HG02623 (cell line): Measurements from ENCODE around the gene ZBTB40.

Experiments
- ATAC-seq: cut with Tn5 transposase; IDR thresholded peaks from one replicate; pipeline ENCODE4 v1.9.1; 2021; ENCODE audit warnings: moderate library complexity; ENCODE audit not compliant: unreplicated experiment

The ZBTB40 gene

DNA sequence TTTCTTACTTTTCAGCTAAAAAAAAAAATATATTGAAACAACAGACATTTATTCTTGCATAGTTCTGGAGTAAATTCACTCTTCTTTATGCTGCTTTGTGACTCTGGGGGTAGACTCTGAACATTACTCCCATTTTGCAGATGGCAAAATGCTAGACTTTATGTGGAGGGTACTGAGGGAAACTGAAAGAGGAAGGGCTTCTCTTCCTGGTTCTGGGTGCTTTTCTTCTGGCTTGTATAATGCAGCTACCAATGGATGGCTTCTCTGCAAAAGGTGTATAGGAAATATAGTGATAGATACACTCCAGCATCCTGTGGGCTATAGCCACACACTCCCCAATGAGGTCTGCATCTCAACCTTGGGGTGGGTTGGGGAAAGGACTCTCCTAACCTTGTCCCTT lies 19.7 kb upstream of the ZBTB40 start:
- no peak for ATAC-seq

DNA sequence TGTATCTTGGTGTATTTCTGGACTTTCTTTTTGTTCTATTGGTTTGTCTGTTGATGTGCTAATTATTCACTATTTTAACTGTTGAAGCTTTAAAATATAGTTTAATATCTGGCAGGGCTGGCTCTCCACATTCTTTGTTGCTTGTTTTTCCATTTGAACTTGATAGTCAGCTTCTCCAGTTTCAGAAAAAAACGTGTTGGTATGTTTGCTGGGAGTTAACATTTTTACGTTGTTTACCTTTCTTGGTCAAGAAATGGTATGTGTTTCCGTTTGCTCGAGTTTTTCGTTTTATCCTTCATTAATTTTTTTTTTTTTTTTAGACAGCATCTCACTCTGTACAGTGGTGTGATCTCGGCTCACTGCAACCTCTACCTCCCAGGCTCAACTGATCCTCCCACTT lies 16.9 kb upstream of the ZBTB40 start:
- ATAC-seq = no peak

DNA sequence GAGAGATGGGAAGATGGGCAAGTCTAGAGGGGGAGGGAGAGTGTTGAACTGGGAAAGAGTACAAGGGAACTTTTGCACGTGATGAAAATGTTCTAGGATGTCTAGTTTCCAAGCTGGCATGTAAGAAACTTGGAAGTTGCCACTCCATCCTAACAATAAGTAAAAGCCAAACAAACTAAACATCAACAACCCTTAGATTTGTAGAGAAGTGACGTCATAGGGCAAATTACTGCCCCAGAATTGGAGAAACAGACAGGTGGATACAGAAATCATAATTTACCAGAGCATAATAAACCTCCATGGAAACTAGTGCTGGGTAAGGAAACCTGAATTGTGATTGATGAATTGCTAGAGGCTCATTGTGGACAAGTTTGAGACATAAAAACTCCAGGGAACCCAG lies 14.7 kb upstream of the ZBTB40 start:
- no peak for ATAC-seq

DNA sequence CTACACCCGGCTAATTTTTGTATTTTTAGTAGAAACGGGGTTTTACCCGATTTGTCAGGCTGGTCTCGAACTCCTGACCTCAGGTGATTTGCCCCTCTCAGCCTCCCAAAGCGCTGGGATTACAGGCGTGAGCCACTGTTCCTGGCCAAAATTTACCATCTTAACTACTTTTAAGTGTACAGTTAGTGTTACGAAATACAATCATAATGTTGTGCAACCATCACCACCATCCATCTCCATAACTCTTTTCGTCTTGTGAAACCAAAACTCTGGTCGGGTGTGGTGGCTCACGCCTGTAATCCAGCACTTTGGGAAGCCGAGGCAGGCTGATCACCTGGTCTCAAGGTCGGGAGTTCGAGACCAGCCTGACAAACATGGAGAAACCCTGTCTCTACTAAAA lies 14.1 kb upstream of the ZBTB40 start:
- ATAC-seq = no peak

DNA sequence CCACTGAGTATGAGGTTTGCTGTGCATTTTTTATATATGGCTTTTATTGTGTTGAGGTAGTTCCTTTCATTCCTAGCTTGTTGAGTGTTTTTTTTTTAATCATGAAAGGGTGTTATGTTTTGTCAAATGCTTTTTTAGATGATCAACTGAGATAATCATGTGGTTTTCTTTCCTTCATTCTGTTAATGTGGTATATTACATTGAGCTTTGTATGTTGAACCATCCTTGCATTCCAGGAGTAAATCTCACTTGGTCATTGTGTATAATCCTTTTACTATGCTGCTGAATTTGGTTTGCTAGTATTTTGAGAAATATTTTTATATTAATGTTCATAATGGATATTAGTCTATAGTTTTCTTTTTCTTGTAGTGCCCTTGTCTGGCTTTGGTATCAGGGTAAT lies 11.1 kb upstream of the ZBTB40 start:
- no peak for ATAC-seq

DNA sequence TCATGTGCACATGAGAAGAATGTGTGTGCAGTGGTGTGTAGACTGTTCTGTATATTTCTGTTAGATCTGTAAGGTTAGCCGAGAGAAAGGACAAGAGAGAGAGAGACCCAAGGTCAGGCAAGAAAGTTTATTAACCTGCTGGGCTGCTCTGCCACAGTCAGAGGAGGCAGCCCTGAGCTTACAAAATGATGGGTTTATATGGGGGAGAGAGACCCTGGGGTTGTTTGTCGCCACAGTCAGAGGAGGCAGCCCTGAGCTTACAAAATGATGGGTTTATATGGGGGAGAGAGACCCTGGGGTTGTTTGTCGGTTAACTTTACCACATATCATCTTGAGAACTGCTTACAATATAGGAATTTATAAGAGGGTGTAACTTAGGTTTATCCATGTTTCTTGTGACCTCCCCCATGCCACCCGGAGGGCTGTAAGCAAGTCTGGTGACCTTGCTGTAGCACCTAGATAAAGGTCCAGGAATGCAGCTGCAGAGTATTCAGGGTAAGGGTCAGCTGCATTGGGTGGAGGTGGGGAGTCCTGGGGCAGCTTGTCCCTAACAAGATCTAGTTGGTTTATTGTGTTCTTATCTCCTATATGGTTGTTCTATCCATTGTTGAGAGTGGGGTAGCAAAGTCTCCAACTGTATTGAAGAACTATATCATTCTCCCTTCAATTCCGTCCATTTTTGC lies 9.3 kb upstream of the ZBTB40 start:
- no peak for ATAC-seq

DNA sequence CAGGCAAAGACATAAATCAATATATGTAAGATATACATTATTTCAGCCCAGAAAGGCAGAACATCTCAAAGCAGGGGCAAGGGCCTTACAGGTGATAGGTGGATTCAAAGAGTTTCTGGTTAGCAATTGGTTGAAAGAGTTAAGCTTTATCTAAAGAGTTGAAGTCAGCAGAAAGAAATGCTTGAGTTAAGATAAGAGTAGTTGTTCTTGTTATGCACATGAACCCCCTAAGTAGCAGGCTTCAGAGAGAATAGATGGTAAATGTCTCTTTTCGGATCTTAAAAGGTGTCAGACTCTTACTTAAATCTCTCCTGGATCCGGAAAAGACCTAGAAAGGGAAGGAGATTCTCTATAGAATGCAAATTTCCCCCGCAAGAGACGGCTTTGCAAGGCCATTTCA lies 8.3 kb upstream of the ZBTB40 start:
- no peak for ATAC-seq

DNA sequence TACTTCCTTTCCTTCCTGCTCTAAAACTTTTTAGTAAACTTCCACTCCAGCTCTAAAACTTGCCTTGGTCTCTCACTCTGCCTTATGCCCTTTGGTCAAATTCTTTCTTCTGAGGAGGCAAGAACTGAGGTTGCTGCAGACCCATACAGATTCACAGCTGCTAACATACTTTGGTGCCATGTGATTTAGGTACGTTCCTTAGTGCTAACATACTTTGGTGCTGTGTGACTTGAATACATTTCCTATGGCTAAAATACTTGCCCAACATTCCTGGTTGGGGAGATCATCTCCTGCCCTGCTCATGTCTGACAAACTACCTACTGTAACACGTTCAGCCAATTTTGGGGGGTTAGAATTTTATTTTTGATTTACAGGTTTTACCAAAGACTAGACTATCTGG lies 6.8 kb upstream of the ZBTB40 start:
- no peak for ATAC-seq

DNA sequence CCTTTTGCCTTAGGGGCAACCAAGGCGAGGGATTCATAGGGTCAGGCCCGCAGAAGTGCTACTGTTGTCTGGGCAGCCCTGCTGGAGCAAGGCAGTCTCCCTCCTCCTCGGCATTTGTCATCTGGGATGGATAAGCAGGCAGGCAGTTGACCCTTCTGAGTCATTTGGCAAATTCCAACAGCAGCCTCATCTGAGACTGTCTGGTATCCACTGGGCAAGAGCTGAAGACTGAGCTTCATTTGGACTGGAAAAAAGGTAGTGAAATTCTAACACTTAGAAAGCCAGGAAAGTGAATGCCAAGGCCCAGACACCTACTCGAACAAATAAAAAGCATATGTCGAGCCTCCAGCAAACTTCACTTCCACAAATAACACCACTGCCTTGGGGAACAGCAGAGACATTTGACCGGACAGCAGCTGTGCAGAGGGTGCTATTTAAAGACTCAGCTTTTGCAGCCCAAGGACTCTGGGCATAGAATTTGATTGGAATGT lies 4.0 kb upstream of the ZBTB40 start:
- ATAC-seq = no peak

DNA sequence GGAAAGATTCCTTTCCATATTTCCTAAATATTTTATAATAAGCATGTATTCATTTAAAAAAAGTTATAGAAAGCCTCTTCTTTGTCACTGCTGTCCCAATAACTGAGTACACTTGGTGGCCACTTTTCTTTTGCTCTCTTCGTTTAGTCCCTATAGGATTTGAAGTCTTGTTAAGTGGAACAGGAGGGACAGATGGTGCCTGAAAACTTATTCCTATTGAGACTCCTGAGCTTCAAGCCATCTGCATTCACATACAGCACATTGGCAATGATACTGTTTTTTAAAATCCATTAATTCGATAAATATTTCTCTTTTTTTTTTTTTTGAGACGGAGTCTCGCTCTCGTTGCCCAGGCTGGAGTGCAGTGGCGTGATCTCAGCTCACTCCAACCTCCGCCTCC lies 2.0 kb upstream of the ZBTB40 start:
- ATAC-seq = no peak

DNA sequence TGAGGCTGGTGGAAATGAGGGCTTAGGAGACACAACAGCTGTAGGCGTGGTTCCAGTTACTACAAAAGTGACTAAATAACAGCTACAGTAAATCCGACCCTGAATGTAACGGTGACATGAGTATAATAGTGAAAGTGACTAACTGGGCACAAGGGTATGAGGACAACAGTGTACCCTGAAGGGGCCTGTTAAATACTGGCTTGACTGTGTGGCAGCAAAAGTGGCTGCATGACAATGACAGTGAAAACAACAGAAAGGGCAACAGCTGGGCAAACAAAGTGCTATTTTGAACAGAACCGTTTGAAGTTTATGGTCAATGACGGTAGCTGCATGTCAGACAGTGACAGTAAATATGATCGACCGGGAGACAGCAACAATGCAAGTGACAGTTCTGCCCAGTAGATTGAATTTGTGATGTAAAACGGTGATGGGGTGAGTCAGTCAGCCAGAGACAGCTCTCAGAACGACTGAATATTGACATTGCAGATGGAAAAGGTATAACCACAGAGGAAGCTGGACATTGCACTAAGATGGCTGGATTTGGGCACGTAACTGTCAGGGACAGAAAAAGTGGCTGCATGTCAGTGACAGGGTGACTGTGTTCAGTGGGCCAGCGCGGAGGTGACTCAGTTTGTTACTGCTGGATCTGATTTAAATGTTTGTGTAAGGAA lies 1.2 kb upstream of the ZBTB40 start:
- ATAC-seq = no peak

DNA sequence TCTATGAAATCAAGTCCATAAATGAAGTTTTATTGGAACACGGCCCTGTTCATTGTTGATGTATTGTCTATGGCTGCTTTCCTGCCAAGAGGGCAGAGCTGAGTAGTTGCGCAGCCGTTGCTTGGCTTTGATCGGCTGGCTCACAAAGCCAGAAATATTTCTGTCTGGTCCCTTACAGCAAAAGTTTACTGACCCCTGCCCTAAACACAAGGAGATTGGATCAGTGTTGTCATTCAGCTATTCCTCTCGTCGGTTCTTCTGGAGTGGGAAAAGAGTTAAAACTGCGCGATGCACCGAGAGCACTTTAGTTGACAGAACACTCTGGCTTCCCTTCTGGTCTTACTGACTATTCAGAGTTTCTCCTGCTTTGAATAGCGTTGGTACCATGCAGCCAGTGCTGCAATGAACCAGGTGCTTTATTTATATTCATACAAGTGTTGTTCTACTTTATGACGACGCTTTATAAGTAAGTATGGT lies 868 bp downstream of the ZBTB40 start:
- peak; percentile 26 for ATAC-seq

DNA sequence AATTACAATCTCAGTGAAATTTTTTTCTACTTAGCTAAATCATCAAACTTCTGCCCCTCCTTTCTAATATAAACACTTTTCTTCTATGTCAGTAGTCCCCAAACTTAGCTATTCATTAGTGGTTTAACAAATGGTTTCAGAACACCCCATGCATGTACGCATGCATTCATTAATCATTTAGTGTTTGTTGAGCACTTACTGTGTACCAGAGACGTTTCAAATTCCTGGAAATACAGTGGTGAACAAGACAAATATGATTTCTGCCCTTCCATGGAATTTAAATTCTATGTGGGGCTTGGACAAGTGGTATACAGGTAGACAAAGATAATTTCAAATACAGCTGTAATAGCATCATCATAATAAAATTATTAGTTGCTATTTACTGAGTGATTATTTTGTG lies 1.5 kb downstream of the ZBTB40 start:
- no peak for ATAC-seq

DNA sequence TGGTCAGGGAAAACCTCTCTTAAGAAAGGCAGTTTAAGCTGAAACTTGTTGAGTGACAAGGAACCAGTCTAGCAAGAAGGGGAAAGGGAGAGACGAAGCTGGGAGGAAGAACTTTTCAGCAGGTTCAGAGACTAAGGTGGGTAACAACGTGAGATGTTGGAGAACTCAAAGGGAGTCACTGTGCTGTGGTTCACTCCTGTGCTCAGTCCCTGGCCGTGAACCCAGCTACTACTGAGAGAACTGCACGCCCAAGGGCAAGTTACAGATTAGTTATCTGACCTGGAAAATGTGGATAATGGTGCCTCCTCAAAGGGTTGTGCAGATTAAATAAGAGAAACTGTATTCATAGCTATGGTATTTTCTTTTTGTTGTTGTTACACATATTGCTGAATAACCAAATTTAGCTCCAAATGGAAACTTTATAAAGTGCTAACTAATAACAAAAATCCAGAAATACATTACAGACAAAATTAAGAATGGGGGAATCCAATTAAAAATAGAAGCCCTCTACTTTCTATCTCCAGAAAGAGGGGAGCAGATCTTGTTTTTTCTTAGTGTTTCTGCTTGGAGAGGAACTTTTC lies 2.9 kb downstream of the ZBTB40 start:
- no peak for ATAC-seq

DNA sequence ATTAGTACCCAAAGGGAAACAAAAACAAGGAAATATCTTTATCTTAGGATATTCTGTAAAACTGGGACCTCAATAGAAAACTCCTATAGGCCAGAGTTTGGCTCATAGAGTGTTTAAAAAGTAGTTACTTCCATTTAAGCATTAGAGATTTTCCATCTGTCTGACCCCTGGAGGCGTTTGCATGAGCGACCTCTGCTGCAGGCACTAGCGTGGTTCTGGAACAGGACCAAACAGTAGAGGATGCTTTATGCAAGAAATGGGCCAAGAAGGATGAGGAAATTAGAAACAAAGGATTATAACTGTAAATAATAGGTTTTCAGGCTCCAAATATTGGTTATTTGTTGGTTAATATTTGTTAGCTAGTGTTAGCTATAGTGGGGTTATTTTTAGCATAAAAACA lies 5.7 kb downstream of the ZBTB40 start:
- ATAC-seq = no peak

DNA sequence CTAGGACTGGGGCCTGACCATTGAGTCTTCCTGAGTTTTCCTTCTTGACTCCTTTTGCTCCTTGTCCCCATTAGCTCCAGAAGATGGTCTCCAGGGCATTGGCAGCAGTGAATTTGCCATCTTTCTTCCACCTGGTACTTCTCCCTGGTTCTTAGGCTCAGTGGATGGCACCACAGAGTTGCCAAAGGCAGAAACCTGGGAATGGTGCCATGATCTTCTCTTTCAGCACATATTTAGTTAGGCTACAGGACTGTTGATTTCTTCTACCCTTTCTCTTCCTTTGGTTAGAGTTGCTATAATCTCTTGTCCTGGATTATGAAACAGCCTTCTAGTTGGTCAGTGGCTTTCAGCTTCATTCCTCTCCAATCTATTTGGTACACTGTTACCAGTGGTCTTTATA lies 6.2 kb downstream of the ZBTB40 start:
- ATAC-seq = no peak

DNA sequence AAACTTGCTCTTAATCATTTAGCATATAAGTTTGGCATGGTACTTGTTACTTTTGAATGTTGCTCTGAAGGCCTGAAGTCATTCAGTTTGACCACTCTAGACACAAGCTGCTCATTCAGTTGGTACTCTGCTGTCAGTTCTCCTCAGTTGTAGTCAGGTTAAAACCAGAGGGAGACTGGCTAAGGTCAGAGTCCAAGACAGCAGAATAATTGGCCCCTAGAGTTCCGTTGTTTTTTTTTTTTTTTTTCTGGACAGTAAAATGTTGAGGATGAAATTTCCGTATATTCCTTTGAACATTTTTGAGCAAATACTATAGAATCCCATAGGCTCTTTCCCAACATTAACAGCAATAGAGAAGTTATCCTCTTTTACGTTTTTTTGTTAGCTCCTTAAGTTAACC lies 9.4 kb downstream of the ZBTB40 start:
- ATAC-seq = no peak

DNA sequence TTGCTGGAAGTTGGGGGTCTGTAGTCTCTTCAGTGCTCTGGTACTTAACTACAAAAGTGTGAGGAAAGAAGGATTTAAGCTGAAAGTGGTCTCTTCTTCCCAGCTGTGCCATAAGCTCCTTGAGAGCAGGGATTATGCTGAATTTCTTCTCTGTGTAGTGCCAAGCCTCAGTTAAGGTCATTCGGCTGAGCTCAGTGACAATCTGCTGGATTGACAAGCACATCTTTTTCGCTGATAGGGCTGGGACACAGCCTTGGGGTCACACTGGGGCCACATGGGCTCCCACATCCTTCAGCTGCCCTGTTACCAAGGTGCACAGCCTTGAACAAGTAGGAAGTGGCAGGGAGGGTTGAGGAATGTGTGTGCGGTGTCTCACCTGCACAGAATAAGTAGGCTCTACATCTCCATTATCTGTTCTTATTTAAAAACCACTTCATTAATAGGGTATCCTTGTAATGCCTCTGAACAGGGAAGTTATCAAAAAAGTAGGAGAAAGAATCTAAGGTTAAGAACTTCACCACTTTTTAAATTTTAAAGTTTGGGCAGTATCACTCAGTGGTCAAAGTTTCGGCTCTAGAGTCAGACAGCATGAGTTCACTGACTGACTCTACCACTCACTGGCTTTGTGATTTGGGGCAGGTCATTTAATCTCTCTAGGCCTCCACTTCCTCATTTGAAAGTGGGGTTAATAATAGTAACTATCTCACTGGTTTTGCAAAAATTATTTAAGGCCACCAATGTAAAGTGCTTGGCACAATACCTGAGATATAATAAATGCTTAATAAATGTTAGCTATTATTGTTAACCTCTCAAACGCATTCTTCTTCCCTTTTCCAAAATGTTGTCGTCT lies 10.3 kb downstream of the ZBTB40 start:
- ATAC-seq = no peak

DNA sequence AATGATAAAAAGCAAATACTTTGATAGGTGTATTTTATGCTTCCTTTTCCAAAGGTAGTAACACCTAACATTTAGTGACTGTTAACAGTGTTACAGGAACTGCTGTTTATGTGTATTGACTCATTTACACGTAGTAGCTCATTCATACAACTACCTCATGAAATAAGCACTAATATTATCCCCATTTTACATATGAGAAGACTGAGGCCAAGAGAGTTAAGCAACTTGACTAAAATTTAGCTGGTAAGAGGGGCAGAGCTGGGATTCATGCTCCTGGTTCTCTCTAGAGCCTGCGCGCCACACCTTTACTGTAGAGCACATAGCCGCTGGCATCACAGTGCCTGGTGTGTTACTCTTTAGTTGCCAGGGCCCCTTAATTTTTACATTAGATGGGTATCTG lies 11.3 kb downstream of the ZBTB40 start:
- ATAC-seq = no peak

DNA sequence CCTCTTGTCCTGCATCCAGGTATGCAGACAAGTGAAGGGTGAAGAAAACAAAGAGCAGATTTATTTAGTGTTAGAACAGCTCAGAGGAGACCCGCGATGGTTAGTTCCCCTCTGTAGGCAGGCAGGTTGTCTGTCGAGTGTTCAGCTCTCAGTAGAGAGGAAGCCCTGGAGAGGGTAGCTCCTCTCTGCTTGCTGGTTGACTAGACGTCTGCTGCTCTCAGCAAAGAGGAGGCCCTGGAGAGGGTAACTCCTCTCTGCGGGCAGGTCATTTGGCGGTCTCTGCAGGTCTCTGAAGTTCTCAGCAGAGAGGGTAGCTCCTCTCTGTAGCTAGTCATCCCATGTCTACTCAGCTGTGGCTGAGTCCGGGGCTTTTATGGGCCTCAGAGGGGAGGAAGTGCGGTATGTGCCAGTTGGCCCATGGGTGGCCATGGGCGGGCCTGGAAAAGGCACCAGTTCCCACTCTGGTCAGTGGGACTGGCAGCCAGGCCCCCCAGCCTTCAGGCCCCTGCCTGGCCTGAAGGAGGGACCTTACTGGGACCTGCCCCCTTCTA lies 13.4 kb downstream of the ZBTB40 start:
- ATAC-seq = no peak

DNA sequence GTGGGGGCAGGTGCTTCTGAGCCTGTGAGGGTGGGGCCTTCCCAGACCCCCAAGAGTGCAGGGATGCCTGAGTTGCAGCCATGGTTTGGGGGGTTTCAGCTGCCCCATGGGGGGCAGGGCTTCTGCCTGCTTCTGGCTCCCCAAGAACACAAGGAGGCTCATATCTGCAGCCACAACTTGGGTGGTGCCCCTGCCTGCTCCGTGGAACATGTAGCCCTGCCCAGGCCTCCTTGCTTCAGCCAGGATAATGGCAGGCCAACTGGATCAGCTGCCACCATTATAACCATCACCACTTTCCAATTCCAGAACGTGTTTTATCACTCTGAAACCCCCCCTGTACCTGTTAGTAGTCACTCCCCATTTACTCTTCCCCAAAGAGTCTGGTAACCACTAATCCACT lies 14.0 kb downstream of the ZBTB40 start:
- no peak for ATAC-seq
